ENCODE data around the gene STYK1. TPM values are rescaled to one million over a fixed set of nuclear protein-coding genes. Genes with fewer than 3 reads are reported as not detected.

The STYK1 gene
- total RNA-seq, 1 donor from 2014 or later: 0.53 TPM

DNA sequence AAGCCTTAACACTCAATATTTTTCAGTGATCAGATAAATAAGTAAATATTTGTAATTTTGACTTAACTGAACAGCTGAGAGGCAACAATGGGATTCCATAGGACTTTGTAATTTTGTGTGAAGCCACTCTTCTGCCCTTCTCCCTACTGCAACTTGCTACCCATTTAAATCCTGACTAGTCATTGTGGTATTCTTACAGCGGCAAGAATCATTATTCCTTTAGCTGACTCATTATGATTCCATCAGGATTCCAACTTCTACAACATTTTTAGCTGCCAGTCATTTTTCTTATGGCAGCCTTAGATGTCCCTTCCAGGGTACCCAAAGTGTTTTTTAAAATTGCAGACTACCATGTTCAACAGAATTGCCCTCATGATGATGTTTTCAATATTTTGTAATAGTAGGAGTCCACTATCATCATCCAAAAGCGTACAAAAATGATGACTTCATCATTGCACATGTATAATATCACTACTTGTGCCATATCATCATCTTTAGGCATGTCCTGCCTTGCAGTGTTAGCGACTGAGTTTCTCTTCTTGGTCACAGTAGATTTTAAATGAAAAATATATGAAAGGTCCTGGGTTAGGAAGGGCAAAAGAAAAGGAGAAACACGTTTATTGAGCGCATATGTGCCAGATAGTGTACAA, 55.4 kb downstream of the STYK1 start:
- DNase-seq (ENCODE audit: low read depth): peak; percentile 93
- no peak overlapping the region for H3K4me3 ChIP-seq (ENCODE audit: low read depth, low read length)
- no peaks in the 10 kb centered on the region for H3K27me3 ChIP-seq (ENCODE audit: control insufficient read depth, insufficient read depth, low read length)
- TF ChIP-seq, protein P1, sequence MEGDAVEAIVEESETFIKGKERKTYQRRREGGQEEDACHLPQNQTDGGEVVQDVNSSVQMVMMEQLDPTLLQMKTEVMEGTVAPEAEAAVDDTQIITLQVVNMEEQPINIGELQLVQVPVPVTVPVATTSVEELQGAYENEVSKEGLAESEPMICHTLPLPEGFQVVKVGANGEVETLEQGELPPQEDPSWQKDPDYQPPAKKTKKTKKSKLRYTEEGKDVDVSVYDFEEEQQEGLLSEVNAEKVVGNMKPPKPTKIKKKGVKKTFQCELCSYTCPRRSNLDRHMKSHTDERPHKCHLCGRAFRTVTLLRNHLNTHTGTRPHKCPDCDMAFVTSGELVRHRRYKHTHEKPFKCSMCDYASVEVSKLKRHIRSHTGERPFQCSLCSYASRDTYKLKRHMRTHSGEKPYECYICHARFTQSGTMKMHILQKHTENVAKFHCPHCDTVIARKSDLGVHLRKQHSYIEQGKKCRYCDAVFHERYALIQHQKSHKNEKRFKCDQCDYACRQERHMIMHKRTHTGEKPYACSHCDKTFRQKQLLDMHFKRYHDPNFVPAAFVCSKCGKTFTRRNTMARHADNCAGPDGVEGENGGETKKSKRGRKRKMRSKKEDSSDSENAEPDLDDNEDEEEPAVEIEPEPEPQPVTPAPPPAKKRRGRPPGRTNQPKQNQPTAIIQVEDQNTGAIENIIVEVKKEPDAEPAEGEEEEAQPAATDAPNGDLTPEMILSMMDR (IDR thresholded peaks at IDR 0.05; ENCODE audit: insufficient read depth, low read length, severe bottlenecking): no peak
- no peaks in the 10 kb centered on the region for H3K36me3 ChIP-seq (ENCODE audit: control insufficient read depth, insufficient read depth, low read length)
- no peak for FAIRE-seq

DNA sequence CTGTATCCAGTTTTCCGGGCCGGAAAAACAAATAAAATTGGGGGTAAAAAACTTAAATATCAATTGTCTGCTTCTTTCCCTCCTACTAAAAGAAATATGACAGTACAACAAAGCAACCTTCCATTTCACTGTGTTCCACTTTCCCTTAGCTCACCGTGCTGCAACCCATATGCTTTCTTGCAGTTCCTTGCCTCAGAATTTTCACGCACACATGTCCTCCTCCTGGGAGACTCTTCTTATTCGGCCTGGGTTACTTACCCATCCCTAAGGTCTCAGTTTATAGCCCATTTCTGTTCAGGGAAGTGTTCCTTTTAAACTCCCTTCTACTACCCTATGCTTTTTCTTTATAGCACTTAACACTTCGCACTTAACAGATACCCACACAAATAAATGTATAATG, 56.0 kb downstream of the STYK1 start:
- TF ChIP-seq, protein P1 (IDR thresholded peaks at IDR 0.05; ENCODE audit: insufficient read depth, low read length, severe bottlenecking): no peak
- no peaks in the 10 kb centered on the region for H3K27me3 ChIP-seq (ENCODE audit: control insufficient read depth, insufficient read depth, low read length)
- no peak overlapping the region for H3K4me3 ChIP-seq (ENCODE audit: low read depth, low read length)
- DNase-seq (ENCODE audit: low read depth) (no peak), FAIRE-seq (no peak)
- H3K36me3 ChIP-seq (ENCODE audit: control insufficient read depth, insufficient read depth, low read length): no peaks in the 10 kb centered on the region

DNA sequence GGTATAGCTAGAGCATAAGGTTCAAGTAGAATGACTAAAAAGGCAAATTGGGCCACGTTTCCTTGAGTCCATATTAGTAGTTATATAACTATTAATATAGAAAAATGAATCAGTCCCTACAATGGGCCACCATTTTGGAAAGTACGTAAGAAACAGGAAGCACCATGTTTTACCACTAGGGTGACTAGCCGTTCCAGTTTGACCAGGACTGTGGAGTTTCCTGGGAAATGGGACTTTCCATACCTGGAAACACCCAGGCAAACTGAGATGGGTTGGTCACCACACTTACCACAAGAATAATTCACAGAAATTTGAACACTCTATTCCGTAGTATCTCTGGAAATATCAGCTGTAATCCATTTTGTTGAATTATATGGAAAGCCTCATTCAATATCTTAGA, 58.3 kb downstream of the STYK1 start:
- peak; percentile 40 for DNase-seq (ENCODE audit: low read depth)
- Histone ChIP-seq H3K4me3 (ENCODE audit: low read depth, low read length) (no peak overlapping the region), H3K36me3 (ENCODE audit: control insufficient read depth, insufficient read depth, low read length) (no peaks in the 10 kb centered on the region), H3K27me3 (ENCODE audit: control insufficient read depth, insufficient read depth, low read length) (no peaks in the 10 kb centered on the region)
- no peak for FAIRE-seq
- TF ChIP-seq, protein P1 (IDR thresholded peaks at IDR 0.05; ENCODE audit: insufficient read depth, low read length, severe bottlenecking): no peak

DNA sequence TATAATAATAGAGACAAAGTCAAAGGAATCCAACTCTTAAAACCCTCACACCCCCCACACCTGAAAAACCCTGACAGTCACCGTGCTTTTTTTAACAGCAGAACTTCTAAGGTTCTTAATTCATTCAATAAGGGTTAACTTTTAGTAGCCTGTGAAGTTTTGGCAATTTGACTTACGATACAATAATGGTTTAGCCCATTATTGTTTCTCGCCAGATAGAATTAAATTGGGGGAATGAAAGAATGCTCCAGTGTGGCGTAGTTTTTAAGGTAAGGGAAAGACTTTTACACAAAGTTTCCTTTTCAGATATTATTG, 59.8 kb downstream of the STYK1 start:
- peak; percentile 47 for DNase-seq (ENCODE audit: low read depth)
- Histone ChIP-seq H3K27me3 (ENCODE audit: control insufficient read depth, insufficient read depth, low read length) (no peaks in the 10 kb centered on the region), H3K36me3 (ENCODE audit: control insufficient read depth, insufficient read depth, low read length) (peaks cover 2% of the 10 kb centered on the region), H3K4me3 (ENCODE audit: low read depth, low read length) (peak overlapping the region; percentile 84)
- no peak for FAIRE-seq
- TF ChIP-seq, protein P1 (IDR thresholded peaks at IDR 0.05; ENCODE audit: insufficient read depth, low read length, severe bottlenecking): no peak

DNA sequence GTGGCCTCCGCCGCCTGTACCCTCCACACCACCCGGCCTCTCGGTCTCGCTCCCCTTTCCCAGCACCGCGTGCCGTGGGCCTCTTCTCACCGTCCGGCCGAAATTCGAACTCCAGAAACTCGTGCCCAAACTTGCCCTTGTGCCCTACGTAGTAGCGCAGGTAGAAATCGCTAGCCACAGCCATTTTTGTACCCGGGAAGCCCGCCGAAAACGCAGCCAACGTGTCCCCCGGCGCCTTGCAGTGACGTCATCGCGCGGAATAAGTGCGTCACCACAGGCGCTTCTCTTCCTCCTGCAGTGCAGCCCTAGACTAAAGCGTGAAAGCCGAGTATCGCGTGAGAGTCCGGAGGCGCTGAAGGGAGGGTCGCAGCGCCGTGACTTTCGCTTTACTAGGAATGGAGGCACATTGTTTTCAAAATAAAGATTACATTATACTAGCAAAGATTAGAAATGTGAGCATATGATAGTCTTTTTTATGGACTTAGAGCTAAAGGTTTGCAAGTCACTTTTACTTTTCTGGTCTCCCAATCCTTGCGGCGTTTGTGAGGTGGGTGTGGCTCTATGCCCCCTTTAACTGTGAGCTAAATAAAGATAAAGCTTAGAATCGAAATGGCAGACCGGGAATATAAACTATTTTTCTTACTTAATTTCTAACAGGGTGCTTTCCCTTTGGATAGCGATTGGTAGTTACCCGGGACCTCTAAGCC, 60.4 kb downstream of the STYK1 start, which contains the start of gene MAGOHB:
Gene MAGOHB, minus strand, starts transcription at position 261 of the 707 bp plus-strand sequence. Its CDS starts 77 bp downstream, at position 184.
- TF ChIP-seq, protein P1 (IDR thresholded peaks at IDR 0.05; ENCODE audit: insufficient read depth, low read length, severe bottlenecking): no peak
- peaks cover 4% of the 10 kb centered on the region for H3K36me3 ChIP-seq (ENCODE audit: control insufficient read depth, insufficient read depth, low read length)
- FAIRE-seq: no peak

More for the DNA sequence above, 60.4 kb downstream of the STYK1 start, which contains the start of gene MAGOHB:
- peak; percentile 86 for DNase-seq (ENCODE audit: low read depth)
- no peaks in the 10 kb centered on the region for H3K27me3 ChIP-seq (ENCODE audit: control insufficient read depth, insufficient read depth, low read length)
- H3K4me3 ChIP-seq (ENCODE audit: low read depth, low read length): peak within 1 kb of the TSS; percentile 84

All from bronchial epithelial cell (primary cell).